GM21723 (cell line): ENCODE results near the gene OSBPL10.
"Not testable (repeated sequence)": the region's sequence is repeated elsewhere in the genome, so short reads cannot be mapped to it uniquely, and the experiment has no call there.

ENCODE experiments used
- ATAC-seq: cut with Tn5 transposase; IDR thresholded peaks from one replicate; pipeline ENCODE4 v1.9.1; 2021; ENCODE audit warnings: mild to moderate bottlenecking, moderate library complexity; ENCODE audit not compliant: unreplicated experiment

The OSBPL10 gene

GRCh38 chr3:31862666-31863279 is 118.3 kb downstream of the OSBPL10 start:
- ATAC-seq = no peak

DNA sequence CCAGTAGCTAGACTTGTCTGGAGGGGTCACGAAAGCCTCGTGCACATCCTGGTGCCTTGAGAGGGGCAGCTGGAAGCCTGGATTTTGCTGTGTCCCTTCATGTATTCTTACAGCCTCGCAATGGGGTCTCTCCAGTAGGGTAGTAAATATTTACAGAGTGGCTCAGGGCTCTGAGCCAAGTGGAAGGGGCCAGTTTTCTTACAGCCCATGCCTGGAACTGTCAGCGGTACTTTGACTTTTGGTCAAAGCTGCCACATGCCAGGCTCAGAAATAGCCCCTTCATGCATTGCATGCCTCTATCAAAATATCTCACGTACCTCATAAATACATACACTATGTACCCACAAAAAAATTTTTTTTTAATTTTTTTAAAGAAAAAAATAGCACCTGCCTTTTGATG is 119.2 kb downstream of the OSBPL10 start:
- ATAC-seq = no peak

DNA sequence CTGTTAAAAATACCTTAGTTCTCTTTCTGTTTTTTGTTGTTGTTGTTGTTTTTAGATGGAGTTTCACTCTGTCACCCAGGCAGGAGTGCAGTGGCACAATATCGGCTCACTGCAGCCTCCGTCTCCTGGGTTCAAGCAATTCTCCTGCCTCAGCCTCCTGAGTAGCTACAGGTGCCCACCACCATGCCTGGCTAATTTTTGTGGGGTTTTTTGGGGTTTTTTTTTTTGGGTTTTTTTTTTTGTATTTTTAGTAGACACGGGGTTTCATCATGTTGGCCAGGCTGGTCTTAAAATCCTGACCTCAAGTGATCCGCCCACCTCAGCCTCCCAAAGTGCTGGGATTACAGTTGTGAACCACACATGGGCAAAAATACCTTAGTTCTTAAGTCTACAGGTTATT is 120.4 kb downstream of the OSBPL10 start:
- not testable (repeated sequence) for ATAC-seq

GRCh38 chr3:31859245-31859644 is 121.8 kb downstream of the OSBPL10 start:
- ATAC-seq = no peak

DNA sequence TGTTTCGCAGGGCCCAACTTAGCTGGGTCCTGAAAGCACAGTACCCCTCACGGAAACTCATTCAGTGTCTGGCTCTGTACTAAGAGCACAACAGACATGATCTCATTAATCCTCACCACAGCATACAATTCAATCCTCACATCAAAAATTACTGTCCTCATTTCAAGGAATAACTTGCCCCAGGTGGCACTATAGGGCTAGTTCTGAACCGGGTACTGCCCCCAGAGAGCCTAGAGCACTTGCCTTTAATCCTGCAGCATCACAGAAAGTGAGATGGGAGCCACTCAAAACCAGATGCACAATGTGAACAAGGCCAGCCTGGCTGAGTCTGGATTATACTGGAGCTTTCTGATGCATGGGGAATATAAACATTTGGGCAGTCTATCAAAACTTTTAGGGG is 122.6 kb downstream of the OSBPL10 start:
- ATAC-seq = no peak

DNA sequence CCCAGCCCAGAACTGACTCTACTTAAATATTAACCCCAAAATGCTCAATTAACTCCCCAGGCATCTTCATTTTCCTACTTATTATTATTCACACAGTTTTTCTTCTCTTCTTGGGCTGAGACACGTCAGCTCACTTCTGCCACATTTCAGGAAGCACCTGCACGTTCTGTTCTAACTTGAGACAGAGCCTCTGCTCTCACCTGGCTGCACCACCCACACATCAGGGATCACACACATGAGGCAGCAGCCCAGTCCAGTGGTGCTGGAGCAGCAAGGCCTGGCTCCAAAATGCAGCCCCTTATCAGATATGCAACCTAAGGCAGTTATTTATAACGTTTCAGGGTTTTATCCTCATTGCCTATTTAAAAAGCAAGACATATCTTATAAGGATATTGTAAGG is 127.5 kb downstream of the OSBPL10 start:
- ATAC-seq = no peak

GRCh38 chr3:31851278-31851677 is 129.8 kb downstream of the OSBPL10 start:
- no peak for ATAC-seq

DNA sequence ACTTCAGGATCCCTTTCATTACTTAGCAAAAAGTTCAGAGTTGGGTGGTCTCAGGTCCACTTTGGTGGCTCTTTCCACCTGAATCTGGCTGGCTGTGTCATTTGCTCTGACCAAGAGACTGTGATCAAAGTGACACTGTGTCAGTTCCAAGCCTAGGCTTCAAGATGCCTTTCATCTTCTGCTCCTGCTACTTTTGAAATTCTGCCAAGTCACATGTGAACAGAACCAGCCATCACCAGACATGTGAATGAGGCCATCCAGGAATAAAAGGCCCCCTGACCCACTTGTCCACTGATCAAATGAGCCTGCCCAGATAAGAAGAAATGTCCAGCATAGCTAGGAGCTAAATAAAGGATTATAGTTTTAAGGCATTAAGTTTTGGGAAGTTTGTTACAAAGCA is 132.2 kb downstream of the OSBPL10 start:
- no peak for ATAC-seq

- ATAC-seq = no peak
Observed at GRCh38 chr3:31848163-31848818, 132.8 kb downstream of the OSBPL10 start.

DNA sequence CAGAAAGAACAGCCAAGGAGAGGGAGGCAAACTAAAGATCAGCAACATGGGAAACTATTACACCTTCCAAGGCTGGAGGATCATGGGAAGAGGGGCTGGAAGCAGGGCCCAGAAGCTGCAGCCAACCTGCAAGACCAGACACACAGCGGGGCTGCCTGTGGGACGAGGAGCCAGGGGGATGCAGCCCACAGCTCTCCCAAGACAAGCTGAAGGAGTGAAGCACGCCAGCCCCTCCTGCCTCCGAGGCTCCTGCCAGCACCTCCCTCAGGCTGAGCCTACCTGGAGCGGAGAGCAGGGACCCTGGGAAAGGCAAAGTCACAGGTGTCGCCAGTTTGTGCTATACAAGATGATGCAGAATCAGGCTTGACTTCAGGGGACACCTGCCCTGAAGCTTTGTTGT is 133.3 kb downstream of the OSBPL10 start:
- no peak for ATAC-seq

- no peak for ATAC-seq
Observed at GRCh38 chr3:31841515-31841914, 139.5 kb downstream of the OSBPL10 start.

DNA sequence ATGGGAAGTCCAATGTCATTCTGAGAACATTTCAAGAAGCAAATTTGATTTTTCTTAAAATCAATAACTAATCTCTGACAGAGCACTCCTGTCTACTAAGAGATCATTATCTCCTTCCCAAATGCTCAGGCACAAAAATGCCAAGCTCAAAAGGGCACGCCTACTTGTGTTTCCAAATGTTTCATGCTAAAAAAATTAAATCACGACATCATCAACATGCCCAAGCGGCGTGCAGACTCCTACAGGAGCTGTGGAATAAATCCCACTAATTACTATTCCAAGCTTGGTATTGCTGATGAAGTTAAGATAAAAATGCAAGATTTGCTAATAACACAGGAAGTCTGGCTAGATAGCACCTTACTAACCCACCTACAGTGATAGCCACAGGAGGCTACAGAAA is 140.8 kb downstream of the OSBPL10 start:
- no peak for ATAC-seq

DNA sequence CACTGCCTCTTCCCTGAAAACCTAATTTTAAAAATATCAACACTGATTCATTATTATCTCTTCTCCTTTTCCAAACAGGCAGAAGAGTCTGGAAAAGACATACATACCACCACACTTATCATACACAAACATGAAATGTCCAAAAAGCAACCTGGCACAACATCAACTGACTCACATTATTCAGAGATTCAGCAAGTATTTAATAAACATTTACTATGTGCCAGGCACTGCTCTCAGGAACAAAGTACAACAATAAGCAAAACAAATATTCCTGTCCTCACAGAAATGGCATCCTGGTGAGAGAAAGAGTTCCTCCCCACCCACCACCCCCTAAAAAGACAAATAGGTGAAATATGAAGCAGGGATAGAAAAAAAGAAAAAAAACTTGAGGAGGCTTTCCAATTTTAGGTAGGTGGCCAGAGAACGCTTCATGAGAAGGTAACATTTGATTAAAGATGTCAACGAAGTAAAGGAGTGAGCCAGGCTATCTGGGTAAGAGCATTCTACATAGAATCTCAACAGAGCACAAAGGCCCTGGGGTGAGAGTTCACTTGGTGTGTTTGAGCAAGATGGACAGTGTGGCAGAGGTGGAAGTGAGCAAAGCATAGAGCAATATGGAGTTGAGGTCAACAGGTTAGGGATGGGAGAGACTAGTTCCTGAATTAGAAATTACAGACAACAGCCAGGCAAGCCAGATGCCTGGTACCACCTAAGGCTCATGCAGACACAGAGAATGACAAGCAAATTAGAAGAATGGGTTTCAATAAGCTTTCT is 141.7 kb downstream of the OSBPL10 start:
- no peak for ATAC-seq

- ATAC-seq = no peak
Observed at GRCh38 chr3:31836131-31837075, 144.7 kb downstream of the OSBPL10 start.

DNA sequence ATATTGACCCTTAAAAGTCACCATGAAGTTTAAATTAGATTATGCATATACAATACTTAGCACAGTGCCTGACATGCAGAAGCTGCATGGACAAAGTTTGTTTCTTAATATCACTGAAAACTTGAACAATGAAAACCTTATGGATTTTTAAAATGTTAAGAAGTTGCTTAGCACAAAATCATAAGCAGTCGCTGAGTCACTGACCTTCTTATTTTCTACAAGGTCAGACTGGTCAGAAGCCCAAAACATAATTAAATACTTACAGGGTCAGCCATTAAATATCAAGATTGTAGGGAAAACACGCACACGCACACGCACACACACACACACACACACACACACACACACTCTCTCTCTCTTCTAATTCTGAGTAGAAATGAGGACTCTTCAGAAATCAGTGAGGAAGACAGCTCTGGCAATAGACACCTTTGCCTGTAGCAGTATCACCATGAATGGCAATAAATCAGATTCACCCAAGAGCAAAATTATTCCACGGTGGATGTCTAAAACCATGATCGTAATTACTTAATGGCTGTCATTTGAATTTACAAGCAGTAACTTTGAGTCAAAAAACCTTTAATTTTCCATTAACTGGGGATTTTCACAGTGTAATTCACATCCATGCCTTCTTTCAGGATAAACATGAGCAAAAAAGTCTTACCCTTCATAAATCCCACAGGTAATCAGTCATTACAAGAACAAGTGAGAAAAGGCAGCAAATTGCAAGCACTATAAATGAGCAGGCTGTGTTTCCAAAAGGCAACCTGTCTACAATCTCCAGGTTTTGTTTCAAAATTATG is 147.5 kb downstream of the OSBPL10 start:
- ATAC-seq = no peak

- ATAC-seq = no peak
Observed at GRCh38 chr3:31832551-31832950, 148.5 kb downstream of the OSBPL10 start.

DNA sequence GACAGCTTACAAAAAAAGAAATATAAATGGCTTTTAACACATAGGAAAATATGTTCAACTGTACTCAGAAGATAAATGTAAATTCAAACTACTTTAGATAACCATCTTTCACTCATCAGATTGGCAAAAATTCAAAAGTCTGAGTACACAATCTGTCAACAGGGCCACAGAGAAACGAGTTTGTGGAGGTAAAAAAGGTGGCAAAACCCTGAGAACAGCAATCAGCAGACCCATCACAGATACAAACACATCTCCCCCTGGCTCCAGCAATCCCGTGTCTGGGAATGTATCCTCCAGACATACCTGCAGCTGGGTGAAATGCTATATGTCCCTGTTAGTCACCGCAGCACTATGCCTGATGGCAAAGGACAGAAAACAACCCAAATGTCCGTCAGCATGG is 149.5 kb downstream of the OSBPL10 start:
- no peak for ATAC-seq

DNA sequence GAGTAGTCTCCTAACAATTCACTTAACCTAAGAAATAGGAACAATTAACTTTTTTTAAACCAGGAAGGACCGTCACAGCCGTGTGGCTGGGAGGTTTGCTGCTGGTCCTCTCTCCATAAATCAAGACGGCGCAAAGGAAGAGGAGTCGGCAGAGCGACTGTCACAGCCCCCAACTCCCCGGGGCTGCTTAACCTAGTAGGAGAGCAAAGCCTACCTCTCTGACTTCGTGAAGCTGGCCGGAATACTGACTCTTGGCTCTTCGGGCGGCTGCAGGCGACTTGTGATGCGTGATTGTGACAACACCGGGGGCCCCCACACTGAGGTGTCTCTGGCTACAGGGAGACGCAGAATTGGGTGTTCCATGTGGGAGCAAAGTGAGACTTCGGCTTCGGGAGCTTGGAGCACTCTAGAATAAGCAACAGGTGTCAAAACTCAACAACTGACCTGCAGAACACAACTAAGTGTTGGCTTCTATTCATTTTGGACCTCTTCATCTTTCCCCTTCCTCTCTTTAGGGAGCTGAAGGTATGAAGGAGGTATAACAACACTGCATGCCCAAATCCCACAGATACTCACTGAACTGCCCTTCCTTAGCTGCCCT is 151.1 kb downstream of the OSBPL10 start:
- no peak for ATAC-seq

GRCh38 chr3:31829010-31829409 is 152.1 kb downstream of the OSBPL10 start:
- ATAC-seq = no peak

GRCh38 chr3:31828007-31828406 is 153.1 kb downstream of the OSBPL10 start:
- no peak for ATAC-seq
